Femur (tissue), 1 donor: Measurements from ENCODE around the gene FAM216A.
"Not testable (repeated sequence)": the region's sequence is repeated elsewhere in the genome, so short reads cannot be mapped to it uniquely, and the experiment has no call there.

Experiments
- DNase-seq: peaks from one replicate; pipeline ENCODE4 v3.0.0-alpha.2; 2017

FAM216A gene

GRCh38 chr12:110468214-110469048 lies at the start of gene FAM216A, which contains the start of gene GPN3:
Gene FAM216A, plus strand, starts transcription at chr12:110468845. Its CDS starts 31 bp downstream, at chr12:110468876.
Gene GPN3, minus strand, starts transcription at chr12:110468257. Its CDS starts 54 bp downstream, at chr12:110468203.
- peak; percentile 98 for DNase-seq

GRCh38 chr12:110420644-110421043 lies 48.0 kb upstream of the FAM216A start:
- not testable (repeated sequence) for DNase-seq

GRCh38 chr12:110421159-110421661 lies 47.4 kb upstream of the FAM216A start:
- DNase-seq: no peak

- DNase-seq: no peak
Measured at GRCh38 chr12:110421701-110422100, 46.9 kb upstream of the FAM216A start.

GRCh38 chr12:110424237-110424636 lies 44.4 kb upstream of the FAM216A start:
- DNase-seq: no peak

DNA sequence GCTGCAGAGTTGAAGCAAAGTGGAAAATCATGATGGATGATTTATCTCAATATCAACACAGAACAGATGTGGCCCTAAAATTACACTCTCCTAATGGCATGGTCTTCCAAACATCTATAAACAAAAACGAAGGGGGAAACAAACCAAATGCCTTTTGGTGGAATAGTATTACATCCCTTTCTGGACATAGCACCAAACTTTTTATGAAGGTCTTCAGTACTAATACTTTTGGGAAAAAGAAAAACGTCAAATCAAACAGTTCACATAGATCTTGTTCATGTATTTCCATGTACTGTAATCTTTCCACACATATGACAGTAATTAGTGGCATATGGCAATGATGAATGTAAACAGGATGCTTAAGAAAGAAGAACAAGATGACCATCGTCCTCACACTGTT lies 42.2 kb upstream of the FAM216A start:
- DNase-seq: no peak

DNA sequence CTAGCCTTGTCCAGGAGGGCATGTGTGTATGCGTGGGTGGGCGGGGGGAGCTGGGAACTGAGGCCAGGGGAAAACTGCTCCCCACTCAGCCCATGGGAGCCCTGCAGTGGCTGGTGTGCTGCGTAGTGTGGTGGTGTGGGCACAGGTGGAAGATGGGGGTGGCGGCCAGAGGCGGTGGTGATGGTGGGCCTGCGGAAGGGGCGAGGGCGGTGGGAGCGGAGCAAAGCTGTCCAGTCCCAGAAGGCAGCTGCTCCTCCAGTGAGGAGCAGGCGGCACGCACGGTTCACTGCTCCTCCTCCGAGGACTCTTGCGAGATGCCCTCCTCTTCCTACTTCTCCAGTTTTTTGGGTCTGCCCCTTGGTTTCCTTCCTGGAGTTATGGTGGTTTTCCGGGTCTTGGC lies 39.0 kb upstream of the FAM216A start:
- DNase-seq: not testable (repeated sequence)

- no peak for DNase-seq
Measured at GRCh38 chr12:110431957-110432587, 36.6 kb upstream of the FAM216A start.

- no peak for DNase-seq
Measured at GRCh38 chr12:110436231-110436630, 32.4 kb upstream of the FAM216A start.

GRCh38 chr12:110444455-110444854 lies 24.2 kb upstream of the FAM216A start:
- no peak for DNase-seq

GRCh38 chr12:110449799-110450497 lies 18.7 kb upstream of the FAM216A start, which contains the start of gene ARPC3:
Gene ARPC3, minus strand, starts transcription at chr12:110450337. Its CDS starts 77 bp downstream, at chr12:110450260.
- peak; percentile 97 for DNase-seq

DNA sequence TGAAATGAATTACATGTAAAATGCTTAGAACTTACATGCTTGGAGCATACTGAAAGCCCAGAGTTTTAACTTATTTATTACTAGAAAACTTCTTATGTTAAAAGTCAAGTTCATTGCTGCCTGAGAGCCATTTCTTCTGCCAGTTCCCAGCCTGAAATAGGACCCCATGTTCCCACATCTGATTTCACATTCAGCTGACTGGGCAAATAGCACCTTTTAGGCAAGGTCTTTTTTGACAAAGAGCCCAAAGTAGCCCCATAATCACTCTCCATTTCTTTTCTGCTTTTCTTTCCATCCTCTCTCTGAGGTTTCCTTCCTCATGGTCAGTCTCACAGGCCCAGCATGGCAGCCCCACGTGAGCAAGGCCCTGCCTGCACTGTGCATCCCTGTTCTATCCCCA lies 17.4 kb upstream of the FAM216A start:
- no peak for DNase-seq

- no peak for DNase-seq
Measured at GRCh38 chr12:110453569-110454296, 14.9 kb upstream of the FAM216A start.

- no peak for DNase-seq
Measured at GRCh38 chr12:110458756-110459155, 9.9 kb upstream of the FAM216A start.

GRCh38 chr12:110461189-110461588 lies 7.5 kb upstream of the FAM216A start:
- DNase-seq: not testable (repeated sequence)

DNA sequence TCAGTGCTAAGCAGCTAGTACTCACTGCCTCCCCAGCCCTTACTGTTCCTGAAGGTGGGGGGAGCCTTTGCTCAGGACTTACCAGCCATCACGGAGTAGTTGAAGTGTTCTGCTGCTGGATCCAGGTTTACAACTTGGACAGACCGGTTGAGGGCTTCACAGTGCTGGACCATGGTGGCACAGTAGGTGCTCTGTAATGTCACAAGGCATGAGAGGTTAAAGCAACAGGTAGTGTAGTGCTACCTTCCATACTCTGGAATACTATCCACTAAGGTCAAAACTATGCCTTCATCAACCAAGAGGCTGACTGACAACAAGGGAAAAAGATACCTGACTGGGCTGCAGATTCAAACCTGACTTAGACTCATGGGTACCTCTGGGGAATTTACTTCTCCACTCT lies 3.6 kb upstream of the FAM216A start:
- DNase-seq: no peak

- DNase-seq: not testable (repeated sequence)
Measured at GRCh38 chr12:110465765-110466164, 2.9 kb upstream of the FAM216A start.

GRCh38 chr12:110466791-110467190 lies 1.9 kb upstream of the FAM216A start:
- no peak for DNase-seq

- no peak for DNase-seq
Measured at GRCh38 chr12:110467847-110468213, 815 bp upstream of the FAM216A start.

DNA sequence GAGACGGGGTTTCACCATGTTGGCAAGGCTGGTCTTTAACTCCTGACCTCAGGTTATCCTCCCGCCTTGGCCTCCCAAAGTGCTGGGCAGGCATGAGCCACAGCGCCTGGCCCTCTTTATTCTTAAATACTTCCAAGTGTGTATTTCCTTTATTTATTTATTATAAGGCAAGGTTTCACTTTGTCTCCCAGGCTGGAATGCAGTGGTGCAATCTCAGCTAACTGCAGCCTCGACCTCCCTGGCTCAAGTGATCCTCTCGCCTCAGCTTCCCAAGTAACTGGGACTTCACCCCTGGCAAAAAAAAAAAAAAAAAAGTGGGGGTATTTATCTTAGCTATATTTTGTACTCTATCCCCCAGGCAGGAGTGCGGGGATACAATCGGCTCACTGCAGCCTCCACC lies 6.8 kb downstream of the FAM216A start:
- DNase-seq: no peak

DNA sequence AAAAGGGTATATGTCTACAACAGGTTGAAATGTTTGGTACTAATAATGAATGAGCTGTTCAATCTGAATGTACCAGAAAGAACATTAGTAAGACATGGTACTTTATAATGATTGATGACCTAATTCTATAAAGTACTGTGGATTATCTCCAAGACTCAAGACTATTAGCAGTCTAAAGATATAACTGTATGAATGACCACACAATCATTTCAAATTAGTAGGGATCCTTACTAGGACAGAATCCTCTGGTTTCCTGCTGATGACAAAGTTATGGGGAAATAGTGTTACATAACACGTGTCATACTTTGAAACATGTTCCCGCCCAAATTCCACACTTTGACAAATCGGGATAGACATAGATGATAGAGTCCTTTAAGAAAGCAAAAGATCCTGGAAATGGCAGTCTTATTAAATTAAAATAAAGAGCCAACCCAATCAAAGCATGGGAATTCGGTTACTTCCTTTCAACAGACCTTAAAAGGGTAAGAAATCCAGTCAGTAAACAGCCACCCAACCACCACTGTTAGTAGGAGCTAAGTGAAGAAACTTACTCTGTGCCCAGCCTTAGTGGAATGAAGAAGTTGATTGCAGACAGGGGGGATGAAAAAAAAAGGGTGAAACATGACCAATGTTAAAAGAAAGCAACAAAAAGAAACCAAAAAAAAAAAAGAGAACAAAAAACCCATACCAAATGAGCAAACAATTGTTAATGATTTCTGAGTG lies 30.5 kb downstream of the FAM216A start:
- no peak for DNase-seq

- no peak for DNase-seq
Measured at GRCh38 chr12:110501399-110501751, 32.7 kb downstream of the FAM216A start.
